ENCODE data around the gene FASN. TPM values are rescaled to one million over a fixed set of nuclear protein-coding genes. Genes with fewer than 3 reads are reported as not detected.

FASN gene
- polyA plus RNA-seq, 1 experiment, result 11.3 TPM

- Histone ChIP-seq H3K4me3 (ENCODE audit: low read depth, low read length) (peak overlapping the region; percentile 76), H3K27me3 (ENCODE audit: control insufficient read depth, insufficient read depth, low read length) (no peaks in the 10 kb centered on the region), H3K36me3 (ENCODE audit: control insufficient read depth, insufficient read depth, low read length) (peaks cover 29% of the 10 kb centered on the region)
- DNase-seq (ENCODE audit: low read depth), result no peak
- ChIA-PET CTCF (interaction anchor here (1.9 kb wide), 1 partner anchor 66 kb away, joined by 4 read pairs; no protein-coding TSS in a partner anchor), POLR2A (no interaction called here)
- no peak for TF ChIP-seq CTCF (IDR thresholded peaks at IDR 0.05; ENCODE audit: insufficient read depth, low read depth, low read length)
These were observed 1.3 kb downstream of the FASN start for GRCh38 chr17:82096709-82097183.

- ChIA-PET CTCF (interaction anchor here (1.9 kb wide), 1 partner anchor 66 kb away, joined by 4 read pairs; no protein-coding TSS in a partner anchor), POLR2A (no interaction called here)
- H3K4me3 ChIP-seq (ENCODE audit: low read depth, low read length), result peak overlapping the region; percentile 76
- no peak for DNase-seq (ENCODE audit: low read depth)
- TF ChIP-seq CTCF (IDR thresholded peaks at IDR 0.05; ENCODE audit: insufficient read depth, low read depth, low read length), result no peak
- peaks cover 34% of the 10 kb centered on the region for H3K36me3 ChIP-seq (ENCODE audit: control insufficient read depth, insufficient read depth, low read length)
- H3K27me3 ChIP-seq (ENCODE audit: control insufficient read depth, insufficient read depth, low read length), result no peaks in the 10 kb centered on the region
These were observed 2.0 kb downstream of the FASN start for GRCh38 chr17:82095777-82096708.

DNA sequence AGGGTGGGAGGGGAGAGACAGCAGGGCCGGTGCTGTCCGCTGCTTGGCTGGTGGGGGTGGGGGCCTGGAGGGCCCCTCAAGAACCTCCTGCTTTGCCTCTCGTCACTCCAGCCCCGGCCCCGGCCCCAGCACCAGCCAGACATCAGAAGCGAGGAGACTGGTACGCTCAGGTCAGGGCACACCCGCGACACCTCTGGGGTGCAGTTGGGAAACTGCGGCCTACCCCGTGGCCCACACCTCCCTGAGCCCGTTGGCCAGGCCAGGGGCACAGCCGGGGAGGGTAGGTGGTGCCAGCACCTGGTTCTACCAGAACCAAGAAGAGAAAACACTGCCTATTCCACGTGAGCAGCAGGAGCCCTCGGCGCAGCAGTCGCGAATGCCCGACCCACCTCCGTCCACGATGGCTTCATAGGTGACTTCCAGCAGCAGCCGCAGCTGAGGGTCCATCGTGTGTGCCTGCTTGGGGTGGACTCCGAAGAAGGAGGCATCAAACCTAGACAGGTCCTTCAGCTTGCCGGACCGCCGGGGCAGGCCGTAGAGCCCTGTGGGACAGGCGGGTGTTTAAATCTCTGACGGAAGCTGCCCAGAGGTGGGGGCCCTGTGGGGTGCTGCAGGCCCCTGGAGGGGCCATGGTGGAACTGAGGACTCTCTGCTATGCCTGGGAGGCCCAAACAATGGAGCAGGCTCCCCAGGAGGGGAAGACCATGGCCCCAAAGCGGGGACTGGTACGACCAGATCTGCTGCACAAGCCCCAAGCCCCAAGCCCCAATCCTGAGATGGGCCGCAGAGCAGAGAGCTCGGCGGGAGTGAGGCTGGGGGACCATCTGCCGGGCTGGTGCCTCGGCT, 2.9 kb downstream of the FASN start:
- Histone ChIP-seq H3K27me3 (ENCODE audit: control insufficient read depth, insufficient read depth, low read length) (no peaks in the 10 kb centered on the region), H3K36me3 (ENCODE audit: control insufficient read depth, insufficient read depth, low read length) (peaks cover 40% of the 10 kb centered on the region), H3K4me3 (ENCODE audit: low read depth, low read length) (no peak overlapping the region)
- no peak for DNase-seq (ENCODE audit: low read depth)
- ChIA-PET POLR2A (no interaction called here), CTCF (interaction anchor here (1.9 kb wide), 1 partner anchor 65 kb away, joined by 4 read pairs; no protein-coding TSS in a partner anchor)
- no peak for TF ChIP-seq CTCF (IDR thresholded peaks at IDR 0.05; ENCODE audit: insufficient read depth, low read depth, low read length)

DNA sequence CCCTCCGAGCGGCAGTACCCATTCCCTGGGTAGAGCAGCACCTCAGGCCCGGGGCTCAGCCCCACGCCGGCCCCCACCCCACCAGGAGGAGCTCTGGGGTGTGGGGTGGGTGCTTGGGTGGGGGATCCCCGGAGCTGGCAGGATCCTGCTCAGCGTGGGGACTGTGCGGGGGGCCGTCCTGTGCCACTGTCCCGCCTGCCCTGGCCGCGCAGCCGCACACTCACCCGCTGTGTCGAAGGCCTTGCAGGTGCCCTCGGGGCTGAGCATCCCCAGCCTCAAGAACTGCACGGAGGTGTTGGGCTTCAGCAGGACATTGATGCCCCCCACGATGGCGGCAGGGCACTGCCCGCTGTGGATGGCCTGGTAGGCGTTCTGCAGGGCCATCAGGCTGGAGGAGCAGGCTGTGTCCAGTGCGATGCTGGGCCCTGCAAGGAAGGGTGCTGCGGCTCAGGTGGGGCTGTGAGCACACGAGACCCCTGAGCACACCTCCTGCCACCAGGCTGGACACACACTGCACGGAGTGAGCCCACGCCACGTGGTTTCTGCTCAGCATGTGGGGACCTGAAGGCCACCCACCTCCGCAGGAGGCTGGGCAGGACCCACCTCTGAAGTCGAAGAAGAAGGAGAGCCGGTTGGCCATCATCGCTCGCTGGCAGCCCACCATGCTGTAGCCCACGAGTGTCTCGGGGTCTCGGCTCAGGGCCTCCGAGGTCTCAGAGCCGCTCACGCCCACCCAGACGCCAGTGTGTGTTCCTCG, 4.9 kb downstream of the FASN start:
- no peak for DNase-seq (ENCODE audit: low read depth)
- no peak for TF ChIP-seq CTCF (IDR thresholded peaks at IDR 0.05; ENCODE audit: insufficient read depth, low read depth, low read length)
- no peak overlapping the region for H3K4me3 ChIP-seq (ENCODE audit: low read depth, low read length)
- POLR2A ChIA-PET, result no interaction called here
- peaks cover 55% of the 10 kb centered on the region for H3K36me3 ChIP-seq (ENCODE audit: control insufficient read depth, insufficient read depth, low read length)
- no peaks in the 10 kb centered on the region for H3K27me3 ChIP-seq (ENCODE audit: control insufficient read depth, insufficient read depth, low read length)
- CTCF ChIA-PET, result no interaction called here
